ENCODE results near the gene NRDE2.

- TF ChIP-seq POLR2A (IDR thresholded peaks at IDR 0.05) (no peak), CTCF (IDR thresholded peaks at IDR 0.05) (no peak)
Observed at GRCh38 chr14:90293766-90294730, 37.7 kb downstream of the NRDE2 start.
